HL-60 (cell line): ENCODE data around the gene DBNL.

Experiments
- DNase-seq, 2 experiments: peaks; one replicate each; pipeline ENCODE4 v3.0.0-alpha.2; 2010 to 2020; ENCODE audit warnings: low read depth in 1 of 2, low spot score in 1 of 2
- H3K27ac ChIP-seq: fragments of 250-450 bp; sonication (Bioruptor Pico); replicated peaks from 2 replicates; pipeline ENCODE4 v1.5.1; 2020; ENCODE audit warnings: mild to moderate bottlenecking, moderate library complexity
- H3K27me3 ChIP-seq: fragments of 250-450 bp; sonication (Bioruptor Pico); 2 replicates; pipeline ENCODE4 v1.5.1; 2021; ENCODE audit warnings: mild to moderate bottlenecking, moderate library complexity; ENCODE audit not compliant: insufficient read depth, poor library complexity, severe bottlenecking
- H3K4me3 ChIP-seq: replicated peaks from 2 replicates; pipeline ENCODE4 v1.5.1; 2011; ENCODE audit warnings: mild to moderate bottlenecking, control low read depth, low read length; ENCODE audit not compliant: insufficient read depth
- GABPA ChIP-seq: IDR thresholded peaks from 2 replicates; pipeline ENCODE4 v1.6.1; 2012; ENCODE audit warnings: low read depth
- POLR2AphosphoS5 ChIP-seq: IDR thresholded peaks from 2 replicates; pipeline ENCODE4 v1.6.1; 2012; ENCODE audit warnings: low read depth
- SPI1 ChIP-seq: IDR thresholded peaks from 2 replicates; pipeline ENCODE4 v1.6.1; 2012; ENCODE audit warnings: low read depth, mild to moderate bottlenecking, borderline replicate concordance
- TF ChIP-seq, protein P1 (sequence below): IDR thresholded peaks from 2 replicates; pipeline ENCODE4 v1.6.1; 2012; ENCODE audit warnings: low read depth; ENCODE audit not compliant: insufficient replicate concordance
- TF ChIP-seq, protein P2 (sequence below): IDR thresholded peaks from one replicate; pipeline ENCODE4 v1.5.1; 2011; ENCODE audit warnings: low read length, control low read depth, inconsistent platforms; ENCODE audit not compliant: insufficient read depth

DBNL gene

DNA sequence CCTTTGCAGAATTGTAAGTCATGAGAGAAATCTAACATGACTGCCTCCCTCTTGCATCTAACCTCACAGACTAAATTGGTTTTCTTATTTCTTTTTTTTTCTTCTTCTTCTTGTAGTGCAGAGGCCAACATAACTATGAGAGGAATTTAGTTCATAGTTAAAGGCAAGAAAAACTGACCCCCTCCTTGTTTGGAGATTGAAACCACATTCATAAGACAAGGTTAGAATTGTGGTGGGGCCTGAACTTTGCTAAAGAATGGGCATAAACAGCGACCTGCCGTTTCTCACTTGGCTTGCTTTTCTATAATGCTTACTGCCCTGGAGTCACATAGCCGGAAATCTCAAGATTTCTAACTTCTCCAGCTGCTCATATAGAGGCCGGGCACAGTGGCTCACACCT, 40.2 kb downstream of the DBNL start:
- TF ChIP-seq, protein P1, sequence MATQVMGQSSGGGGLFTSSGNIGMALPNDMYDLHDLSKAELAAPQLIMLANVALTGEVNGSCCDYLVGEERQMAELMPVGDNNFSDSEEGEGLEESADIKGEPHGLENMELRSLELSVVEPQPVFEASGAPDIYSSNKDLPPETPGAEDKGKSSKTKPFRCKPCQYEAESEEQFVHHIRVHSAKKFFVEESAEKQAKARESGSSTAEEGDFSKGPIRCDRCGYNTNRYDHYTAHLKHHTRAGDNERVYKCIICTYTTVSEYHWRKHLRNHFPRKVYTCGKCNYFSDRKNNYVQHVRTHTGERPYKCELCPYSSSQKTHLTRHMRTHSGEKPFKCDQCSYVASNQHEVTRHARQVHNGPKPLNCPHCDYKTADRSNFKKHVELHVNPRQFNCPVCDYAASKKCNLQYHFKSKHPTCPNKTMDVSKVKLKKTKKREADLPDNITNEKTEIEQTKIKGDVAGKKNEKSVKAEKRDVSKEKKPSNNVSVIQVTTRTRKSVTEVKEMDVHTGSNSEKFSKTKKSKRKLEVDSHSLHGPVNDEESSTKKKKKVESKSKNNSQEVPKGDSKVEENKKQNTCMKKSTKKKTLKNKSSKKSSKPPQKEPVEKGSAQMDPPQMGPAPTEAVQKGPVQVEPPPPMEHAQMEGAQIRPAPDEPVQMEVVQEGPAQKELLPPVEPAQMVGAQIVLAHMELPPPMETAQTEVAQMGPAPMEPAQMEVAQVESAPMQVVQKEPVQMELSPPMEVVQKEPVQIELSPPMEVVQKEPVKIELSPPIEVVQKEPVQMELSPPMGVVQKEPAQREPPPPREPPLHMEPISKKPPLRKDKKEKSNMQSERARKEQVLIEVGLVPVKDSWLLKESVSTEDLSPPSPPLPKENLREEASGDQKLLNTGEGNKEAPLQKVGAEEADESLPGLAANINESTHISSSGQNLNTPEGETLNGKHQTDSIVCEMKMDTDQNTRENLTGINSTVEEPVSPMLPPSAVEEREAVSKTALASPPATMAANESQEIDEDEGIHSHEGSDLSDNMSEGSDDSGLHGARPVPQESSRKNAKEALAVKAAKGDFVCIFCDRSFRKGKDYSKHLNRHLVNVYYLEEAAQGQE = no peak
- TF ChIP-seq POLR2AphosphoS5 (no peak), SPI1 (no peak), GABPA (no peak)
- TF ChIP-seq, protein P2, sequence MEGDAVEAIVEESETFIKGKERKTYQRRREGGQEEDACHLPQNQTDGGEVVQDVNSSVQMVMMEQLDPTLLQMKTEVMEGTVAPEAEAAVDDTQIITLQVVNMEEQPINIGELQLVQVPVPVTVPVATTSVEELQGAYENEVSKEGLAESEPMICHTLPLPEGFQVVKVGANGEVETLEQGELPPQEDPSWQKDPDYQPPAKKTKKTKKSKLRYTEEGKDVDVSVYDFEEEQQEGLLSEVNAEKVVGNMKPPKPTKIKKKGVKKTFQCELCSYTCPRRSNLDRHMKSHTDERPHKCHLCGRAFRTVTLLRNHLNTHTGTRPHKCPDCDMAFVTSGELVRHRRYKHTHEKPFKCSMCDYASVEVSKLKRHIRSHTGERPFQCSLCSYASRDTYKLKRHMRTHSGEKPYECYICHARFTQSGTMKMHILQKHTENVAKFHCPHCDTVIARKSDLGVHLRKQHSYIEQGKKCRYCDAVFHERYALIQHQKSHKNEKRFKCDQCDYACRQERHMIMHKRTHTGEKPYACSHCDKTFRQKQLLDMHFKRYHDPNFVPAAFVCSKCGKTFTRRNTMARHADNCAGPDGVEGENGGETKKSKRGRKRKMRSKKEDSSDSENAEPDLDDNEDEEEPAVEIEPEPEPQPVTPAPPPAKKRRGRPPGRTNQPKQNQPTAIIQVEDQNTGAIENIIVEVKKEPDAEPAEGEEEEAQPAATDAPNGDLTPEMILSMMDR = no peak
- Histone ChIP-seq H3K27me3 (no peaks in the 10 kb centered on the region), H3K4me3 (no peak overlapping the region), H3K27ac (no peak overlapping the region)
- no peak for DNase-seq

DNA sequence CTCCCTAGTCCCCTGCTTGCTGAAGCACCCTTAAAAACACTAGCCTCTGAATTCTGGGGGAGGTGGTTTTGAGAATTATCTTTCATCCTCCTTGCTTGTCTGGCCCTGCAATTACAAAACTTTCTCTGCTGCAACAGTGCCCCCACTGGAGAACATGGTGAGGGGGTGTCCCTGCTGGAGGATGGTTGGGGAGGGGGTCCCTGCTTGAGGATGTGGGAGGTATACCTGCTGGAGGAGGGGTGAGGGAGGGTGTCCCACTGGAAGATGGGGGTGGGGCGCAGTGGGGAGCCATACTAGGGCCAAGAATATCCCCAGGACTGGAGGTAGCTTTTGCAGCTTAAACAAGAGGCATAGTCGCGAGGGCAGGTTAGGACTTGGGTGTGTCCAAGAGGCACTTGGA, 41.0 kb downstream of the DBNL start:
- H3K27ac ChIP-seq = no peak overlapping the region
- DNase-seq = no peak

DNA sequence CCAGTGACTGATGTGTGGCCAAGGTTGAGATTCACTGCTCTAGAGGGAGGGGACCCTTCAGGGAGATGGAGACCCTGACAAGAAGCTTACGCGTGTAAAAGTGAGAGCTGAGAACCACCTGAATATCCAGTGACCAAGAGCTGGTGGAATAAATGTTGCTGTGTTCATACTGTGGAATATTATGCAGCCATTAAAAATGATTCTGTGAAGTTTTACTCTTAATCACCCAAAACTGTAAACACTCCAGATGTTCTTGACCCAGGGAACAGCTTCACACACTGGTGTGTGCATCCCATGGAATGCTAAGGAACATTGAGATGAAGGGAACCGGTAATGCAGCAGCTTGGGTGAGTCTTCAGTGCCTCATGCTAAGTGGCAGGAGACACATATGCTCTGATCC, 42.1 kb downstream of the DBNL start:
- DNase-seq = no peak
- Histone ChIP-seq H3K27me3 (no peaks in the 10 kb centered on the region), H3K27ac (no peak overlapping the region), H3K4me3 (no peak overlapping the region)
- TF ChIP-seq, protein P2 = no peak
- no peak for TF ChIP-seq SPI1
- TF ChIP-seq GABPA = no peak
- TF ChIP-seq POLR2AphosphoS5 = no peak
- TF ChIP-seq, protein P1 = no peak

More for the DNA sequence above, 41.0 kb downstream of the DBNL start:
- H3K4me3 ChIP-seq = no peak overlapping the region
- no peak for TF ChIP-seq POLR2AphosphoS5
- H3K27me3 ChIP-seq = no peaks in the 10 kb centered on the region

DNA sequence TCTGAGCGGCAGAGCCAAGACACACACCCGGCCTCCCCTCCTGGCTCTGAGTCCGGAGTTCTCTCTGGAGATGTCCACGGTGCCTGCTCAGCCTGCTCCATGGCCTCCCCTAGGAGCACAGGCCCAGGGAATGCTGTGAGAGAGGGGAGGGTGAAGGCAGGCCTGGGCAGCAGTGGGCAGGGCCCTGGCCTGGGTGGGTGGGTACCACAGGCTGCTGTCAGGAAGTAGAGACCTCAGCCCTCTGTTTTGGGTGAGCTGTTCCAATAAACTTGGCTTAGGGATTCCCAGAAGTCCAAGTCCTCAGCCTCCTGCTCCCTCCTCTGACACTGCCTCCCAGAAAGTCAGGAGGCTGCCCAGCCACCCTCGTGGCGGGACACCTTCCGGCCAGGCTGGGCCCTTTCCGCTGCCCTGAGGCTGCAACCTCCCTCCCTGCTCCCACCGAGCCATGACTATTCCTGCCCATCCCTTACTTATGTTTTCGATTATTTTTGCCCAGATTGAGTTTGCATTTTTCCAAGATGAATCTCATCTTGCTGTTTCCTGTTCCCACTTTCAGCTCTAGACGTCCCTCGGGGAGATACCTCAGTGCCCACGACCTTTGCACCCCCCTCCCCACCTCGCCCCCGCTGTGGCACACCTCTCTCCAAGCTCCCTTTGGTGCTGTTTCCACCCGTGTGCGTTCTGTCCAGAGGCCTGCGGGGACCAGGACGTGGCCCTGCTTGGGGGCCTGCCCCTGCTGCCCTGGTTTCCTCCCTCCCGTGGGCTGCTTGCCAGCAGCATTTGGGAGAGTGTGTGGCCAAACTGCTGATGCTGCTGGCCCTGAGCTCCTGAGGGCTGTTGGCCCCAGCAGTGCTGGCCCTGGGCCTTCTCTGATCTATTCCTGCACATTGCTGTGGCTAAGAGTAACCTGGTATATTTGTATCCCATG, 43.7 kb downstream of the DBNL start:
- Histone ChIP-seq H3K27ac (no peak overlapping the region), H3K27me3 (no peaks in the 10 kb centered on the region), H3K4me3 (no peak overlapping the region)
- TF ChIP-seq, protein P1 = no peak
- no peak for TF ChIP-seq SPI1
- no peak for TF ChIP-seq POLR2AphosphoS5
- TF ChIP-seq, protein P2 = no peak
- no peak for DNase-seq
